ENCODE measurements around the gene P3H2.

- TF ChIP-seq EP300 (IDR thresholded peaks at IDR 0.05) (no peak), POLR2AphosphoS5 (IDR thresholded peaks at IDR 0.05) (no peak), CTCF (IDR thresholded peaks at IDR 0.05) (no peak), POLR2A (IDR thresholded peaks at IDR 0.05; ENCODE audit: low read depth) (no peak)
Measured at GRCh38 chr3:190121061-190121377, 322 bp upstream of the P3H2 start.
